Endothelial cell of hepatic sinusoid (primary cell): Measurements from ENCODE around the gene NTMT2.
"Not testable (repeated sequence)": the region's sequence is repeated elsewhere in the genome, so short reads cannot be mapped to it uniquely, and the experiment has no call there.

ENCODE experiments used
- in situ Hi-C: cut with HindIII; loops from 2 replicates; pipeline ENCODE4 v1.10.0; 2017; ENCODE audit warnings: low sequenced_read_pairs

Gene NTMT2

DNA sequence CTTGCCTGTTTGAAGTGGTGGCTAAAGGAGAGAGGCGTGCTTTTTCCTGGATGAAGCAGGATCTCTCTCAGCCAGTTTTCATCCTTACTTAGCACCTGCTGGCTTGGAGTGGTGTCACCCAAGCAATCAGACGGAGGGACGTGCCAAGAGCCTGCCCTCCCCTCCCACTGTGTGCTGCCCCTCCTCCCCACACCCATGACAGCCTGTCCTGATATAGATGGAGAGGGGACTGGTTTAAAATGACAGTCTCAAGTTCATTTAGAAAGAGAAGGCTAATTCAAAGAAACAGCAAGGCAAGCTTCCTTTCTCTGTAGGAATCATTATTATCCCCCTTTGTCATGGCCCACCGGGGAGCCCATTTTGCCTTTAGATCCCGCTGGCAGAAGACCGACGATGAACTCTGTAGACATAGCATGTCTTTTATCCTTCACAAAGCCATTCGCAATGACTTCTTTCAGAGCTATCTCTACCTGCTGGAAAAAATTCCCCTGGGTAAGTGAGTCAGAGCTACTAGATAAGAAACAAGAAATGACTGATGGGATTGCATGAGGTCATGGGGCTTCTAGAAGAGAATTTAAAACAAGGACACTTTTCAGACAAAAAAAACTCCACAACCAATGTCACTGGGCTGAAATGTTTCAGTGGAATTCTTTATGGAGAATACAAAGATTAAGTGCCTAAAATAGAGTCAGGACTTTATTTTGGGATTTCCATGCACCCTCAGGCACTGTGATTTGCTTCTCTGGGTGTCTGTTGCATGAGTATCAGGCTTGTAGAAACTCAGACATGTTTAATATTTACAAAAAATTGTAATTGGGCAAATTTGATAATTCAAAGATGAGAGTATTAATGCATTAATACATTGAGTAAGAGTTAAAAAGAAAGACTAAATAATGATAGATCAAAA lies at the start of gene NTMT2:
NTMT2 (plus strand) TSS at position 190 of the 907 bp plus-strand sequence; CDS start at position 339, 149 bp downstream.
- in situ Hi-C loops: loop anchor here (5.0 kb wide), 1 partner anchor 51 kb away; no protein-coding TSS in a partner anchor

DNA sequence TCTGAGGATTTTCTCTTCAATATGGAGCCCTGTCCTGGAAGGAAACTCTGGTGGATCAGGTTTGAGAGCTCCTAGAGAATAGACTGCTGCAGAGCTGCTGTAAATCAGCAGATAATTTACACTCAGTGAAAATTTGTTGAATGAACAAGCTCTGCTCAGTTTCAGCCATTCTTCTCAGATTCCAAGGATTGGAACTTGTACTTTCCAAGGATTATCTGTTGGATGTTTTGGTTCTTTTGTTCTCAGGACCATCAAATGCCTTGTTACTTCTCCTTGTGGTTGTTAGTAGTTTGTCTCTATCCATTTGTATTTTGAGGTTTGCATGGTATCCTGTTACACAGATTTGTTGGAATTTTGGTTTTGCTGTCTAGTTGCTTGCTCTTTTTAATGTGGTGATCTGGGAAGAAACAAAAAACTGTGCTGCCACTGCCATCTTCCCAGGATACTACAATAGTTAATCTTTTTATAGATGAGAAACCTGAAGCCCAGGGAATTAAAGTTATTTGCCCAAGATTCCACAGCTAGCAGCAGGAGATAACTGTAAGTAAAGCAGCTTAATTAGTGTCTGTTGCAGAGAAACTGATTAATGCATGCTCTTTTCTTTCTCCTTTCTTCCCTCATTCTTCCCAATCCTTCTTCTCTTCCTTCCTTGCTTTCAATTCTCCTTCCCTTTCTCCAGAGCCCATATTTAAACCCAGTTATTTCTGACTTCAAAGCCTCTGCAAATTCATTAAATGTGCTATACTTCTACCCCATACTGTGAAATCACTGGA lies 49.6 kb upstream of the NTMT2 start:
- in situ Hi-C loops: no loop called here

DNA sequence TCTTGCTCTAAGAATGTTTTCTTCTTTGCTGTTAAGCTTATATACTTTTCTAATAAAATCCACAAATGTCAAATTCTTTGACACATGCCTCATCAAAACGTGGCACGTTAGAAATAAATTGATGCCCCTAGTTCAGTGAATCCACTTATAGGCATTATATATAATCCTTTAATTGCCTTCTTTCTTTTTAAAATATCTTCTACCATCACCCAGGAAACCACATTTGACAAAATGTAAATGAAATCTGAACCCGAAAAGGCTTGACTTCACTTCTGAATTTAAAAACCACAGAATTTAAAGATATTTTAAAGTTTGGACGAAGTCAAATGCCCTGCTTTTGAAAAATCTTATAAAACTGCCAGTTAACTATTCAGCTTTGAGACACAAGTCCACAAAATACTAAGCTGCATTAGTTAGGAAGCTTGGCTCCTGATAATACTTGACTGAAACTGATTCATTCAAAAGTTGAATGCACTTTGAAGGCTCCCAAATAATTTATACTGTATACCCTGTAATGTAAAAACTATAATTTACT lies 48.9 kb upstream of the NTMT2 start:
- in situ Hi-C loops: no loop called here

DNA sequence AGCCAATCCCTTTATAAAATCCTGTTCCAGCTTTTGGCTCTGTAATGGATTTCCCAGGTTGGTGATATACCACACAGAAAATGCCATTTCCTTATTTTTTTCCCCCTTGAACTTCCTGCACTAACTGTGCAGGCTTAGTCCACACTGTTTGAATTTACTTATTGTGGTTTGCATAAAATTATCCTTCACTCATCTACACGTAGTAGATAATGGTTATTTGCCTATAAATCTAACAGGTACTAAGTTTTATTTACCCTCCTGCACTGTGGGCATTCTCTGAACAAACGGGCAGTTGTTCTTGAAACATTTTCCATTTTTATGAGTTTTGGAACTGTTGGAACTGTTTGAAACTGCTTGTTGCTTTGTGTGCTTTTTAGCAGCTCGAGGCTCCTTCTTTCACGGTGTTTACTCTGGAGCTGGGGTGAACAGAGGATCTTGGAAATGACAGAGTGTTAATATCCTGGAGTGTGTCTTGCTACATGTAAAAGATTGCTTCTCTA lies 48.3 kb upstream of the NTMT2 start:
- in situ Hi-C loops: no loop called here

DNA sequence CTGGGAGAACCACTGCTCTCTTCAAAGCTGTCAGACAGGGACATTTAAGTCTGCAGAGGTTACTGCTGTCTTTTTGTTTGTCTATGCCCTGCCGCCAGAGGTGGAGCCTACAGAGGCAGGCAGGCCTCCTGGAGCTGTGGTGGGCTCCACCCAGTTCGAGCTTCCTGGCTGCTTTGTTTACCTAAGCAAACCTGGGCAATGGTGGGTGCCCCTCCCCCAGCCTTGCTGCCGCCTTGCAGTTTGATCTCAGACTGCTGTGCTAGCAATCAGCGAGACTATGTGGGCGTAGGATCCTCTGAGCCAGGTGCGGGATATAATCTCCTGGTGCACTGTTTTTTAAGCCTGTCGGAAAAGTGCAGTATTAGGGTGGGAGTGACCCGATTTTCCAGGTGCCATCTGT lies 32.6 kb upstream of the NTMT2 start:
- in situ Hi-C loops: not testable (repeated sequence)

DNA sequence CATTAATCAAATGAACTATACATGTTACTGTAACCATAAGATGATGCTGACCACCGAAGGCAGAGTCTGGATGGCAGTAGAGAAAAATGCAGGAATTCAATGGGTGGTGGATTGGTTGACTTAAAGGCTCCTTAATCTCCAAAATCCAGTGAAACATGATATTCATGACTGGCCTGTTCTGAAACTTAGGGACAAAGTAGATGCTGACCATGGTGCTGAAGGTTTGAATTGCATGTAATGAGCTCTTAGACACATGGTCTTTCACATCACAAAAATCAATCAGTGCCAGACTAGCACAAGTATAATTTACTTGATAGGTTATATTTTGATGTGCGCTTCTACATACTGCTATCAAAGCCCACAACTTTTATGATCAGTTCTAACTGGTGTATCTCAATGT lies 30.9 kb upstream of the NTMT2 start:
- in situ Hi-C loops: no loop called here

DNA sequence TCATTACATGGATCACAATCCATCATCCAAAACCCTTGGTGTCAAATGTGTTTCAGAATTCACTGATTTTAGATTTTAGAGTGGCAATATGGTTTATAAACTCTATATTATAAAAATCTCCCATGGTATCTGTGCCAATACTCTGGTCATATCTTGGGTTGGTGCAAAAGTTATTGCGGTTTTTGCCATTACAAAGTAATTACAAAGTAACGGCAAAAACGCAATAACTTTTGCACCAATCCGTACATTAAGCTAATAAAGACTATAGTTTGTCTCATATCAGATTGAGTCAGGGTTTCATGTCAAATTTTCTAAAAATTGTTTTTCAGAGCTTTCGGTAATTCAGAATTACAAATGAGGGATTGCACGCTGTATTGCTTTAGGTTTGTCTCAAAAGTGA lies 23.4 kb upstream of the NTMT2 start:
- in situ Hi-C loops: no loop called here

DNA sequence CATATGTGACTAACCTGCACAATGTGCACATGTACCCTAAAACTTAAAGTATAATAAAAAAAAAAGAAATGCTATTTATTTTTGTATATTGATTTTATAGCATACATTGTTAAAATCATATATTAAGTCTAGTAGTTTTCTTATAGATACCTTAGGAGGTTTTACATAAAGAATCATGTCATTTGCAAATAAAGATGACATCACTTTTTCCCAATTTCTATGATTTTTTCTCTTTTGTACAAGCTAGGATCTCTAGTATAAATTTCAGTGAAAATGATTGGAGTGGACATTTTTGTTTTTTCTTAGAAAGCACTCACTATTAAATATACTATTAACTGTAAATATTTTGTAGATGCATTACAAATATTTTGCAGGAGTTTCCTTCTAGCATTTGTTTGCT lies 20.5 kb upstream of the NTMT2 start:
- in situ Hi-C loops: no loop called here

DNA sequence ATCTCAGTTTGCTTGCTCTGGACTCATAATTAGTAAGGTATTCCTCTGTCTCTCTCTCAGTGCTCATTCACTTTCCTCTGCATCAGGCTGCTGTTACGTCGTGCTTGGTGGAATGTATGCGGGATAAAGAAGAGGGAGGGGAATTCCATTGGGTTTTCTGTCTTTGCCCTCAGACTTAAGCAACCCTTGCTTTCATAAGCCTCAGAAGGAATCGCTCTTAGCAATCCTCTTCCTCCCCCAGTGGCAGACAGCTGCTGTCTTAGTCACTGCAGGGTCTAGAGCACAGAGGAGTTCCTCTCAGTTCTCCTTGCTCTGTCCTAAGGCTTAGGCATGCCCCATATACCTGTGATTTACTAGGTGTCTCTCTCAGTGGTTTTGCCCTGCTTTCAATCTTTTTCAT lies 19.1 kb upstream of the NTMT2 start:
- in situ Hi-C loops: no loop called here

DNA sequence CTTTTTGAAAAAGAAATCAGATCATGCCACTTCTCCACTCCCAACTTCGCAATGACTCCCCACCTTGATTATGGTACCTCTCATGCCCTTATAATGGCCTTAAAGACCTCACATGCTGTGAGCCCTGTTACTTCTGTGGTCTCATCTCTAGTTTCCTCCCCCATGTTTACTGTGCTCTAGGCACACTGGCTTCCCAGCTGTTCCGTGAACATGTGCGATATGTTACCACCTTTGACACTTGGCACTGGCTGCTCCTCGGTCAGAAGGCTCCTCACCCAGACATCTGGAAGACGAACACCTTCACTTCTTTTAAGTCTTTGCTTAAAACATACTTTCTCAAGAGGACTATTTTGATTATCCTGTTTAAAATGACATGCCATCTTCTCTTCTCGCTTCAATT lies 14.3 kb upstream of the NTMT2 start:
- in situ Hi-C loops: loop anchor here (5.0 kb wide), 1 partner anchor 106 kb away; no protein-coding TSS in a partner anchor

DNA sequence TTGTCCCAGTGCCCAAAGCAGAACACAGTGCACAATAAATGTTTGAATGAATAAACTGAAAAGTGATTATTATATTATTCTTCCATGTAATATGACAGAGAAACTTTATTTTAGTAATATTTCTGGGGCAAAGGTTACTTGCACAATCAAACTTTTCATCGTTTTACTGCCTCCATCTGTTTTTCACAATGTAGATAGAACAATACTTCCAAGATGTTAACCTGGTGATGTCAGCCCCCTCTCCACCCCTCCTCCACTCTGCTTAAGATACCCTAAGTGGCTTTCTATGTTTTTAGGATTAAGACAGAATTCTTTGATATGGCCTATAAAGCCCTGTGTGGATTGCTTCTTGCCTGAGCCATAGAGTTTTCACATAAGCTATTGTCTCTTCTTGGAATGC lies 13.8 kb upstream of the NTMT2 start:
- in situ Hi-C loops: loop anchor here (5.0 kb wide), 1 partner anchor 105 kb away; no protein-coding TSS in a partner anchor

DNA sequence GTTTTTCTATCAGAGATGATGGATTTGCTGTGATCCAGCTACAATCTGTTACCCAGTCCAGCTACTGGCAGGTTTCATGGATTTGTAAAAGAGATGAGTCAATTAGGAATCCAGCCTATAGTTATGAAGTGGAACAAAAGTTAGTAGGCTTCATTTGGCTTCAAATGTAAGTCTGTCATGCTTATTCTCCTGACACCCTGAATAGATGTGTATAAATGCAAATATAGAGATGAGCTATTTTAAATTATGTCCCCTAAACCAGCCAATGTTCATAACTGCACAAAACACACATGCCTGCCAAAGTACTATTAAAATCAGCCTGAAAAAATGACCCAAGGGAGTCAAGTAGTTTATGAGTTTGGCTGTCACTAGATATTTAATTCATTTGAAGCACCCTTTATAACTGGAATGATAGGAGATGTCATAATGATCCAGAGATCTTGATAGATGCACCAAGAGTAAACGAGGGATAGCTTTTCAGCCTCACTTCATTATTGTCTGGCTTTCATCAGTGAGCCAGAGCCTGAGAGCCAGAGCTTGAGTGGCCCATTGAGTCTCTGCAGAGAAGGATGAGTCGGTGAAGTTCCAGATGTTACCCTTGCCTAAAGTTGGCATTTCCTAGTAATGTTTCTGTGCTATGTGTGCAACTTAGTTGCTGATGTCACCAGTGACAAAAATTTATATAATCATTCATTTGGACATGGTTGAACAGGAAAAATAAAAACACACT lies 11.8 kb upstream of the NTMT2 start:
- in situ Hi-C loops: loop anchor here (5.0 kb wide), 1 partner anchor 103 kb away; no protein-coding TSS in a partner anchor

DNA sequence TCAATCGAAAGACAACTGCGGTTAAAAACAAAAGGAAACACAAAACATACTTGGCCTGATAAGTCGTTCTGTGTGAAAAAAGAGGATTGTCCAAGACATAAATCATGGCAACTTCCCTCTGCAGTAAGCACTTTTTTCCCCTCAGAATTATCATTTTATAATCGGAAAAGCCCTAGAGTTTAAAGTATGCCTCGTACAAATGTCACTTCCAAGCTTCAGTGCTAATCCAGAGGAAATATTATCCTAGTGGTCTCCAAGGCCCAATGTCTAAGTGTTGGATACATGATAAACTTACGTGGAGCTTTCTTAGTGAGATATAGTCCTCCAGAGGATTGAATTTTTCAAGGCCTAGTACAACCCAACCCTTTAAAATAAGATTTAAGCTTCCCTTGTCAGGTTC lies 11.2 kb upstream of the NTMT2 start:
- in situ Hi-C loops: loop anchor here (5.0 kb wide), 1 partner anchor 103 kb away; no protein-coding TSS in a partner anchor

DNA sequence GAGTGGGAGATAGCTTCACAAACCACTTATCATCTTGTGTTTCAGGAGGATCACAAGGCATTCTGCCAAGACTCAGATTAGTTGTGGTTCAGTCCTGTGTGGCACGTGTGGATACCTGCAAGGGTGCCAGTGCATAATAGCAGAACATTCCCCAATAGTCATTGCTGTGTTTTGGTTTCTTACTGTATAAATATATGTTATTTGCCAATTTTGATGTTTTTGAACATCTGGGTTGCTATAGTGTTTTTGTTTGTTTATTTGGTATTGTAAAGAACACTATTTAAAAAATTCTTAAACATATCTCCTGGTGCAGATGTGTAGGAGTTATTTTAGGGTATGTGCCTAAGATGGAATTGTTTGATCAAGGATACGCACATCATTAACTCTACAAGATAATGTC lies 5.4 kb upstream of the NTMT2 start:
- in situ Hi-C loops: no loop called here

DNA sequence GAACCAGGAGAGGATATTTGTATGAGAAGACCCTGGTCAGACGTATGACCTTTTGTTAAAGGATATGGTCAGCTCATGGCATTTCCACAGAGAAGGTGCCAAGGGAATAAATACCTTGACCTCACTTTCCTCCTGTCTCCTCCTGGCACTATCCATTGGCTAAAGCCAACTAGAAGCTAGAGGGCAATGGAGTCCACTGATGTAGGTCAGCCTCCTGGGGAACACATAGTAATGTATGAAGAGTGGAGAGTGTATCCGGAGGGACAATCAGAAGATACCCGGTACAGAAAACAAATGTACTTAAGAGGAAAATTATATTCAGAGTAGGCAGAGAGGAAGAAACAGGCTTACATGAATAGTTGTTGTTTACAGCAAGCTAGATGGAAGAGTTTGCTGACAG lies 698 bp upstream of the NTMT2 start:
- in situ Hi-C loops: loop anchor here (5.0 kb wide), 1 partner anchor 52 kb away; no protein-coding TSS in a partner anchor

DNA sequence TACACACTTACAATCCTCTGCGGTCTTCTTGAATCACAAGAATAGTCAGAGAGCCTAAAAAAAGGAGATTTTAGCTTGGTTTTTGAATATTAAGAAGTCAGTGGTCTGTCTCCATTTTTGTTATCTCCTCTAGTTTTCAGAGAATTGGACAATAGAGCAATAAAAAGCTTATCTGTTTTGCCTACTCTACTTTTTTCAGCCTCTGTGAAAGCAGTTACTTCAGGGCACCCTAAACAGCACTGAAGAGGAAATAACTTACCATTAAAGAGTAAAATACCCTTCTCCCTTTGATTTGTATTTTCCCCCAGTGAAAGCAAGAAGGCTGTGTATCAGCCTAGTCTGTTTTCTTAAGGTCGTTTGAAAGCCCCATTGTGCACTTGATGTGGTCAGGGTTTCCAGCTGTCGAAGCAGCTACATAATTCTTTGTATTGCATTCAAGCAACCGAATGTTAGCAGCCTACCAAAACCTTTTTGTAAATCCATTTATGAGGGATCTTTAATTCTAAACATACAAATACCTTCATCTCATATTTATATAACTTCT lies 1.0 kb downstream of the NTMT2 start:
- in situ Hi-C loops: loop anchor here (5.0 kb wide), 1 partner anchor 51 kb away; no protein-coding TSS in a partner anchor

DNA sequence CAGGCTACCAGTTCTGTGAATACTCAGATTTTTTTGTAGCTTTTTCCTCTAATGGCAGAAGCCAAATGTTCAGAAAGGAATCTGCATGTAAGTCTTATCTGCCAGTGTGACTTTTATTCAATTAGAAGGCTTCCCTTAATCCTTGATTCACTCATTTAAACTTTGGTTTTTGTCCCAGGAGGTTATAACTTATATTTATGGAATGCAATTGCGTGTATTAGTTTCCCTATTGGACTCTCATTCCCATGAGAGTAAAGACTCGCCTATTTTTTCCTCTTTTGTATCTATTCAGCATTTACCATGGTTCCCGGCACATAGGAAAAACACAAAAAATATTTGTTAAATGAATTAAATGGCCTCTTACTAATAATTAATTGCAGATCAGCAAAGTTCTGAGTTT lies 3.5 kb downstream of the NTMT2 start:
- in situ Hi-C loops: loop anchor here (5.0 kb wide), 1 partner anchor 48 kb away; no protein-coding TSS in a partner anchor

DNA sequence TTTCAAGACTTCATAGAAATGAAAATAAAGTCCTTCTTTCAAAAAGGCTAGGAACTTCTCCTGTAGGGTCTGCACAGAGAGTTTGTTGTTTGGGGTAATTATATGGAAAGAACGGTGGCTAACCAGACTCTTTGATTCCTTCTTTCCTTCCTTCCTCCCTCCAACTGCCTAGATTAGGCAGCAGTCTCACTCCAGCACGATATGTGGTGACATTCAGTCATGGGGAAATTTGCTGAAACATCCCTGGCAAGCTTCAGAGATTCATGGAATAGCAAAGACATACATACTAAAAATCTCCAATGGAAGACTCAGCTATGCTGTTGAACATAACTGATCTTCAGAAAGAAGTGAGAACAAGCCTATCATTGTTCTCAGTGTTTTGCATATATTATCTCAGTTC lies 4.3 kb downstream of the NTMT2 start:
- in situ Hi-C loops: no loop called here

DNA sequence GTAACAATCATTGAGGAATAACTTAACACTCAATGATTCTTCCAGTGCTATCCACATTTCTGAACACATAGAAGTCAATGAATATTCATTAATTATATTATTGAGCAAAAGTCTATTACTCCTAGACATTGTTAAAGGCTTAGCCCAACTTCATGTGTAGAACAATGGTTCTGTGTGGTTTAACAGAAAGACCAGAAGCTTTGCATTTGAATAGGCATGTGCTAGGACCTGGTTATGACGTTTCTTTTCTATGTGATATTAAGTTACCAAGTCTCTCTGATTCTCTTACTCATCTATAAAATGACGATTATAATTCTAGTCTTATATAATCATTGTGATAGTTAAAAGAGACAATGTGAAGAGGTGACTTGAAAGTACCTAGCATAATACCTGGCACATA lies 5.2 kb downstream of the NTMT2 start:
- in situ Hi-C loops: no loop called here

DNA sequence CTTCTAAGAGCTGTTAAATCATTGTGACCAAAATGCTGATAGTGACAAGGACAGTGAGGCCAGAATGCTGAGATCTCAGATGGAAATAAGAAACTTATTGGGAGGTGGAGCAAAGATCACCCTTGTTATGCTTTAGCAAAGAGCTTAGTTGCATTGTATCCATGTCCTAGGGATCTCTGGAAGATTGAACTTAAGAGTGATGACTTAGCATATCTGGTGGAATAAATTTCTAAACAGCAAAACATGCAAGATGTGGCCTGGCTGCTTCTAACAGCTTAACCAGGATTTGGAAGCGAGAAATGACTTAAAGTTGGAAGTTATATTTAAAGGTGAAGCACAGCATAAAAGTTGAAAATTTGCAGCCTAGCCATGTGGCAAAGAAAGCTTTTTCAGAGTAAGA lies 7.7 kb downstream of the NTMT2 start:
- in situ Hi-C loops: no loop called here
